H9 (cell line): ENCODE results near the gene SOHLH2. TPM values are rescaled to one million over a fixed set of nuclear protein-coding genes. Genes with fewer than 3 reads are reported as not detected.

Experiments used
- DNase-seq: peaks from one replicate; pipeline ENCODE4 v3.0.0-alpha.2; 2017
- H2AFZ ChIP-seq: one replicate; pipeline ENCODE4 v1.6.1; 2013; ENCODE audit warnings: mild to moderate bottlenecking, low read length, control low read depth, moderate library complexity
- H2AK5ac ChIP-seq: 2 replicates; pipeline ENCODE4 v1.6.1; 2013; ENCODE audit warnings: low read length, control low read depth, mixed read lengths; ENCODE audit not compliant: insufficient read length
- H2BK120ac ChIP-seq: one replicate; pipeline ENCODE4 v1.6.1; 2013; ENCODE audit warnings: low read depth, mild to moderate bottlenecking, low read length, control low read depth, inconsistent platforms; ENCODE audit not compliant: poor library complexity, severe bottlenecking
- H2BK12ac ChIP-seq: 2 replicates; pipeline ENCODE4 v1.6.1; 2013; ENCODE audit warnings: low read length, control low read depth, mixed read lengths, low read depth; ENCODE audit not compliant: insufficient read length
- H2BK15ac ChIP-seq: 2 replicates; pipeline ENCODE4 v1.6.1; 2013; ENCODE audit warnings: low read depth, low read length, control low read depth
- H2BK20ac ChIP-seq: one replicate; pipeline ENCODE4 v1.6.1; 2013; ENCODE audit warnings: low read depth, mild to moderate bottlenecking, low read length, control low read depth, inconsistent platforms; ENCODE audit not compliant: poor library complexity, severe bottlenecking
- H2BK5ac ChIP-seq: 2 replicates; pipeline ENCODE4 v1.6.1; 2013; ENCODE audit warnings: low read length, control low read depth, mixed read lengths; ENCODE audit not compliant: insufficient read length
- H3K14ac ChIP-seq: 2 replicates; pipeline ENCODE4 v1.6.1; 2013; ENCODE audit warnings: low read length, control low read depth; ENCODE audit not compliant: insufficient read depth
- H3K18ac ChIP-seq: 2 replicates; pipeline ENCODE4 v1.6.1; 2013; ENCODE audit warnings: low read depth, mild to moderate bottlenecking, mixed read lengths, low read length, control low read depth; ENCODE audit not compliant: insufficient read length
- H3K23ac ChIP-seq: 2 replicates; pipeline ENCODE4 v1.6.1; 2013; ENCODE audit warnings: low read length, control low read depth, mixed read lengths, low read depth; ENCODE audit not compliant: insufficient read length
- H3K23me2 ChIP-seq: 2 replicates; pipeline ENCODE4 v1.6.1; 2013; ENCODE audit warnings: low read depth, mild to moderate bottlenecking, mixed read lengths, low read length, control low read depth; ENCODE audit not compliant: insufficient read length, poor library complexity, severe bottlenecking
- H3K27ac ChIP-seq: 2 replicates; pipeline ENCODE4 v1.5.1; 2013; ENCODE audit warnings: low read length, control low read depth, mixed read lengths, low read depth; ENCODE audit not compliant: insufficient read length
- H3K27me3 ChIP-seq: 2 replicates; pipeline ENCODE4 v1.6.1; 2013; ENCODE audit warnings: low read length, control low read depth, inconsistent platforms; ENCODE audit not compliant: insufficient read depth
- H3K4ac ChIP-seq: 2 replicates; pipeline ENCODE4 v1.6.1; 2013; ENCODE audit warnings: low read depth, mild to moderate bottlenecking, control low read depth, inconsistent platforms, low read length, moderate library complexity
- H3K4me1 ChIP-seq: 2 replicates; pipeline ENCODE4 v1.6.1; 2013; ENCODE audit warnings: low read length, control low read depth, inconsistent platforms; ENCODE audit not compliant: insufficient read depth
- H3K4me2 ChIP-seq: 2 replicates; pipeline ENCODE4 v1.6.1; 2013; ENCODE audit warnings: low read length, control low read depth, mixed read lengths; ENCODE audit not compliant: insufficient read length, insufficient read depth
- H3K56ac ChIP-seq: 2 replicates; pipeline ENCODE4 v1.6.1; 2013; ENCODE audit warnings: low read depth, mild to moderate bottlenecking, mixed read lengths, low read length, control low read depth; ENCODE audit not compliant: insufficient read length
- H3K79me1 ChIP-seq: 2 replicates; pipeline ENCODE4 v1.6.1; 2013; ENCODE audit warnings: low read depth, mild to moderate bottlenecking, moderate library complexity, low read length, control low read depth, inconsistent platforms; ENCODE audit not compliant: insufficient read depth, poor library complexity, severe bottlenecking
- H3K79me2 ChIP-seq: 2 replicates; pipeline ENCODE4 v1.6.1; 2013; ENCODE audit warnings: low read length, control low read depth, inconsistent platforms; ENCODE audit not compliant: insufficient read depth
- H3K9ac ChIP-seq: 2 replicates; pipeline ENCODE4 v1.6.1; 2013; ENCODE audit warnings: low read length, control low read depth, mixed read lengths; ENCODE audit not compliant: insufficient read length; ENCODE audit errors: extremely low read depth
- H3K9me3 ChIP-seq: one replicate; pipeline ENCODE4 v1.6.1; 2013; ENCODE audit warnings: low read depth, low read length, inconsistent platforms; ENCODE audit not compliant: control insufficient read depth
- H3T11ph ChIP-seq: one replicate; pipeline ENCODE4 v1.6.1; 2013; ENCODE audit warnings: mild to moderate bottlenecking, low read length, control low read depth, inconsistent platforms
- H4K20me1 ChIP-seq: one replicate; pipeline ENCODE4 v1.6.1; 2013; ENCODE audit not compliant: control insufficient read depth, insufficient read length, insufficient read depth
- H4K5ac ChIP-seq: 2 replicates; pipeline ENCODE4 v1.6.1; 2013; ENCODE audit warnings: low read depth, mild to moderate bottlenecking, mixed read lengths, low read length, control low read depth; ENCODE audit not compliant: insufficient read length
- H4K8ac ChIP-seq: replicated peaks from 2 replicates; pipeline ENCODE4 v1.6.1; 2013; ENCODE audit warnings: low read length, control low read depth, mixed read lengths, low read depth; ENCODE audit not compliant: insufficient read length
- H4K91ac ChIP-seq: 2 replicates; pipeline ENCODE4 v1.6.1; 2013; ENCODE audit warnings: low read depth, mild to moderate bottlenecking, moderate library complexity, mixed read lengths, low read length, control low read depth; ENCODE audit not compliant: insufficient read length
- H3K27ac Mint-ChIP-seq, 3 experiments: 2 replicates in 2 of 3; 3 replicates in 1 of 3; pipeline ENCODE4 v1.8.0; 2020 to 2021; ENCODE audit warnings: mixed read lengths in 3 of 3, mild to moderate bottlenecking in 1 of 3, moderate library complexity in 1 of 3
- H3K27me3 Mint-ChIP-seq: 2 replicates; pipeline ENCODE4 v1.8.0; 2021; ENCODE audit warnings: low read depth, mild to moderate bottlenecking, moderate library complexity, mixed read lengths
- H3K36me3 Mint-ChIP-seq, 3 experiments: 2 replicates in 2 of 3; 3 replicates in 1 of 3; pipeline ENCODE4 v1.8.0; 2020 to 2021; ENCODE audit warnings: low read depth in 3 of 3, mixed read lengths in 3 of 3; ENCODE audit not compliant: insufficient read depth in 1 of 3
- H3K4me1 Mint-ChIP-seq, 2 experiments: 2 replicates each; pipeline ENCODE4 v1.8.0; 2020; ENCODE audit warnings: mixed read lengths in 2 of 2
- H3K4me3 Mint-ChIP-seq, 2 experiments: 2 replicates in 1 of 2; 3 replicates in 1 of 2; pipeline ENCODE4 v1.8.0; 2020 to 2021; ENCODE audit warnings: mild to moderate bottlenecking in 2 of 2, mixed read lengths in 2 of 2, moderate library complexity in 1 of 2
- H3K9me3 Mint-ChIP-seq, 2 experiments: 2 replicates in 1 of 2; 3 replicates in 1 of 2; pipeline ENCODE4 v1.8.0; 2020; ENCODE audit warnings: mild to moderate bottlenecking in 2 of 2, mixed read lengths in 2 of 2, moderate library complexity in 1 of 2
- CTCF ChIP-seq: fragments of 200-600 bp; sonication (generic); conservative IDR thresholded peaks from 3 replicates; pipeline ENCODE4 v1.8.0; 2021; ENCODE audit warnings: antibody characterized with exemption, mild to moderate bottlenecking
- WGBS: extraction: QIAGEN DNeasy Blood & Tissue Kit; methylation state at CpG from one replicate; pipeline ENCODE4 v1.1.7; 2013; ENCODE audit warnings: missing lambda C conversion rate, low lambda C conversion rate, mixed read lengths; ENCODE audit not compliant: insufficient read length; ENCODE audit errors: extremely low coverage; 5-methylcytosine and 5-hydroxymethylcytosine counted together
- total RNA-seq: library from RNA; stranded (reverse); gene quantifications from 2 replicates; pipeline ENCODE4 v1.2.1, GENCODE V29; 2021

Gene SOHLH2
- total RNA-seq, 1 experiment from 2014 or later: 1.3 TPM

GRCh38 chr13:36134632-36135031 lies 79.7 kb downstream of the SOHLH2 start:
- Histone ChIP-seq H3K23ac (no peak overlapping the region), H4K91ac (no peak overlapping the region), H3K14ac (no peak overlapping the region), H3K4me2 (no peak overlapping the region), H2BK12ac (no peak overlapping the region), H3K18ac (no peak overlapping the region), H3K23me2 (peaks cover 8% of the 10 kb centered on the region), H3K79me2 (no peaks in the 10 kb centered on the region), H3K9me3 (no peaks in the 10 kb centered on the region), H2BK20ac (no peak overlapping the region), H4K8ac (no peak overlapping the region), H3K4ac (no peak overlapping the region), H3K27ac (no peak overlapping the region), H2BK5ac (no peak overlapping the region), H2BK15ac (no peak overlapping the region), H2BK120ac (no peak overlapping the region), H3K56ac (no peak overlapping the region), H3K79me1 (no peaks in the 10 kb centered on the region), H2AFZ (no peak overlapping the region), H3T11ph (no peak overlapping the region), H4K5ac (no peak overlapping the region), H4K20me1 (no peaks in the 10 kb centered on the region), H3K27me3 (peaks cover 12% of the 10 kb centered on the region; the same call in 1 of the 2 replicates), H2AK5ac (no peak overlapping the region), H3K9ac (no peak overlapping the region), H3K4me1 (no peaks in the 10 kb centered on the region)
- no peak for TF ChIP-seq CTCF
- H3K27ac Mint-ChIP-seq: no peak overlapping the region
- DNase-seq: no peak
- no CpG with 5 or more reads among the region's 1 CpG for WGBS
- H3K4me3 Mint-ChIP-seq: no peak overlapping the region
- peaks cover 0 to under 1% (median 0%) of the 10 kb centered on the region in 3 experiments; a peak in 1 of 7 replicates for H3K36me3 Mint-ChIP-seq
- H3K9me3 Mint-ChIP-seq: peaks cover 0 to 3% of the 10 kb centered on the region in 2 experiments; a peak in 1 of 5 replicates
- peaks cover 37% of the 10 kb centered on the region for H3K27me3 Mint-ChIP-seq
- H3K4me1 Mint-ChIP-seq: peaks cover 7 to 11% of the 10 kb centered on the region in 2 experiments
